ENCODE data around the gene RAPGEF2. TPM values are rescaled to one million over a fixed set of nuclear protein-coding genes. Genes with fewer than 3 reads are reported as not detected.

The RAPGEF2 gene
- total and polyA plus RNA-seq, 2 of the 8 experiments (the other 6 are each of a cell fraction or from before 2014, with no cell fraction given) = 24.4 to 48.6 TPM

- no peaks in the 10 kb centered on the region; a peak in 1 of 4 replicates for H3K79me2 ChIP-seq (ENCODE audit: control insufficient read depth in 1 of 2, insufficient read depth in 2 of 2, low read length in 2 of 2)
- no peak for TF ChIP-seq CEBPB (IDR thresholded peaks at IDR 0.05; ENCODE audit: low read depth, low read length)
- TF ChIP-seq GABPA (IDR thresholded peaks at IDR 0.05; ENCODE audit: borderline replicate concordance, insufficient read depth, low read length) = no peak
- no peak for TF ChIP-seq RFX5 (IDR thresholded peaks at IDR 0.05; ENCODE audit: borderline replicate concordance, low read depth, low read length)
- no peak overlapping the region for H3K18ac ChIP-seq (ENCODE audit: extremely low read depth, low read length)
- no peak overlapping the region for H2AFZ ChIP-seq (ENCODE audit: low read length)
- no peak overlapping the region for H2BK5ac ChIP-seq (ENCODE audit: low read depth, low read length)
- H2BK12ac ChIP-seq (ENCODE audit: low read depth, low read length) = no peak overlapping the region
- H4K8ac ChIP-seq (ENCODE audit: extremely low read depth, insufficient read depth, low read length) = no peak overlapping the region
- H3K79me1 ChIP-seq (ENCODE audit: low read depth, low read length) = no peaks in the 10 kb centered on the region
- no peak overlapping the region for H3K4me2 ChIP-seq (ENCODE audit: insufficient read depth in 1 of 2, low read depth in 2 of 2, low read length in 2 of 2)
- DNase-seq (ENCODE audit: low read depth in 1 of 2, low spot score in 2 of 2) = no peak
- H4K91ac ChIP-seq (replicated peaks; ENCODE audit: insufficient read length, low read length) = no peak overlapping the region
- WGBS, 2 experiments (ENCODE audit: extremely low coverage in 1 of 2, insufficient coverage in 1 of 2, insufficient read length in 1 of 2, insufficient replicate concordance in 2 of 2, low coverage in 1 of 2, low lambda C conversion rate in 2 of 2, missing lambda C conversion rate in 1 of 2) = 98% methylated on average over 5 of the region's 5 CpGs; no CpG with 5 or more reads in 1 of the 2 experiments
- H3K23ac ChIP-seq (ENCODE audit: insufficient read length) = no peak overlapping the region
- H2BK20ac ChIP-seq (ENCODE audit: low read length) = no peak overlapping the region
- no peak overlapping the region for H2AK5ac ChIP-seq (ENCODE audit: low read depth, low read length)
- H3K4ac ChIP-seq (replicated peaks; ENCODE audit: insufficient read length, low read depth, low read length) = no peak overlapping the region
- no peak overlapping the region for H3K56ac ChIP-seq (replicated peaks; ENCODE audit: insufficient read length, low read depth, low read length)
- peaks cover 0 to 2% of the 10 kb centered on the region in 2 experiments for H4K20me1 ChIP-seq (replicated peaks in 1 of 2; ENCODE audit: control insufficient read depth in 1 of 2, insufficient read depth in 2 of 2, low read length in 2 of 2)
- H3K9me3 ChIP-seq (ENCODE audit: insufficient read depth in 2 of 2, low read depth in 1 of 2, low read length in 1 of 2) = no peaks in the 10 kb centered on the region
- no peak overlapping the region for H4K5ac ChIP-seq (ENCODE audit: insufficient read length, low read depth, low read length)
- FAIRE-seq = no peak
- no peak overlapping the region for H2BK15ac ChIP-seq (ENCODE audit: low read length)
- H3K23me2 ChIP-seq (ENCODE audit: low read depth, low read length) = no peaks in the 10 kb centered on the region
- no peak overlapping the region for H3K4me3 ChIP-seq (ENCODE audit: extremely low read depth in 1 of 4, insufficient read depth in 2 of 4, low read depth in 3 of 4, low read length in 4 of 4)
- no peak overlapping the region for H3K14ac ChIP-seq (ENCODE audit: insufficient read length)
- POLR2A ChIA-PET (ENCODE audit: partially characterized antibody) = no interaction called here
- H3K36me3 ChIP-seq (ENCODE audit: control insufficient read depth in 2 of 4, insufficient read depth in 4 of 4, low read length in 3 of 4) = no peaks in the 10 kb centered on the region
- CTCF ChIA-PET (ENCODE audit: partially characterized antibody) = interaction anchor here (0.6 to 1.0 kb wide), 2 partner anchors 26 to 39 kb away, joined by 3 read pairs; no protein-coding TSS in a partner anchor
- no peak overlapping the region for H3K27ac ChIP-seq (ENCODE audit: low read depth, low read length)
- no peak overlapping the region for H2BK120ac ChIP-seq (replicated peaks; ENCODE audit: low read depth, low read length)
- no peaks in the 10 kb centered on the region for H3K27me3 ChIP-seq (replicated peaks in 1 of 4; ENCODE audit: control insufficient read depth in 3 of 4, extremely low read depth in 1 of 4, insufficient read depth in 3 of 4, low read length in 3 of 4)
- no peak overlapping the region for H3K9ac ChIP-seq (replicated peaks in 1 of 4; ENCODE audit: extremely low read depth in 1 of 4, low read depth in 3 of 4, low read length in 3 of 4)
- H3K4me1 ChIP-seq (replicated peaks in 1 of 4; ENCODE audit: control insufficient read depth in 3 of 4, insufficient read depth in 4 of 4, low read length in 3 of 4) = peaks cover 0 to 2% (median 0%) of the 10 kb centered on the region in 4 experiments; a peak in 1 of 7 replicates
Observed at GRCh38 chr4:159278399-159278798, 175.5 kb downstream of the RAPGEF2 start.

All from H1 (cell line).